HepG2 (cell line): ENCODE data around the gene SOX9. TPM values are rescaled to one million over a fixed set of nuclear protein-coding genes. Genes with fewer than 3 reads are reported as not detected.

Experiments
- ARID3A ChIP-seq: IDR thresholded peaks from 2 replicates; pipeline ENCODE4 v1.6.1; 2012; ENCODE audit warnings: low read depth, low read length, improper control_type of control experiment
- ATRX ChIP-seq: sonication (generic); formaldehyde crosslinking; IDR thresholded peaks from 2 replicates; pipeline ENCODE4 v1.4.0; 2020; ENCODE audit warnings: missing genetic modification reagents, borderline replicate concordance
- CHCHD3 ChIP-seq: sonication (generic); formaldehyde crosslinking; IDR thresholded peaks from 2 replicates; pipeline ENCODE4 v1.8.0; 2022; ENCODE audit warnings: mild to moderate bottlenecking, missing genetic modification reagents, moderate library complexity
- CREB1 ChIP-seq, 2 experiments: fragments of 450-650 bp in 1 of 2; IDR thresholded peaks; 2 replicates each; pipeline ENCODE4 v1.6.1; 2016 to 2017; ENCODE audit warnings: control low read depth in 1 of 2, mild to moderate bottlenecking in 1 of 2, missing compliant biosample characterization in 1 of 2, missing genetic modification characterization in 1 of 2
- EHMT2 ChIP-seq: fragments of 200-600 bp; sonication (generic); IDR thresholded peaks from 2 replicates; pipeline ENCODE4 v1.7.0; 2017; ENCODE audit warnings: antibody characterized with exemption, low read depth, low read length, borderline replicate concordance
- FOXP4 ChIP-seq: sonication (generic); formaldehyde crosslinking; IDR thresholded peaks from 2 replicates; pipeline ENCODE4 v1.4.0; 2020; ENCODE audit warnings: missing genetic modification reagents
- GABPB1 ChIP-seq: IDR thresholded peaks from 2 replicates; pipeline ENCODE4 v1.6.1; 2016; ENCODE audit warnings: mild to moderate bottlenecking, missing genetic modification reagents, moderate library complexity, missing compliant biosample characterization
- KDM6A ChIP-seq: IDR thresholded peaks from 2 replicates; pipeline ENCODE4 v1.6.1; 2016; ENCODE audit warnings: low read depth
- MED13 ChIP-seq: sonication (generic); formaldehyde crosslinking; IDR thresholded peaks from 2 replicates; pipeline ENCODE4 v1.5.0; 2020; ENCODE audit warnings: missing genetic modification reagents
- PBX2 ChIP-seq: IDR thresholded peaks from 2 replicates; pipeline ENCODE4 v1.6.1; 2016; ENCODE audit warnings: control low read depth
- PBX3 ChIP-seq: sonication (generic); formaldehyde crosslinking; IDR thresholded peaks from 2 replicates; pipeline ENCODE4 v1.8.1; 2023; ENCODE audit warnings: missing genetic modification reagents, inconsistent platforms, borderline replicate concordance
- RFXANK ChIP-seq: IDR thresholded peaks from 2 replicates; pipeline ENCODE4 v1.6.1; 2016
- RORA ChIP-seq: sonication (generic); formaldehyde crosslinking; IDR thresholded peaks from 2 replicates; pipeline ENCODE4 v1.5.0; 2020; ENCODE audit warnings: mild to moderate bottlenecking, missing genetic modification reagents, moderate library complexity
- SP140L ChIP-seq: sonication (generic); formaldehyde crosslinking; IDR thresholded peaks from 2 replicates; pipeline ENCODE4 v1.4.0; 2020; ENCODE audit warnings: missing genetic modification reagents, borderline replicate concordance
- SP5 ChIP-seq: IDR thresholded peaks from 2 replicates; pipeline ENCODE4 v1.6.1; 2016; ENCODE audit warnings: low read depth, borderline replicate concordance
- ZMAT5 ChIP-seq: sonication (generic); formaldehyde crosslinking; IDR thresholded peaks from 2 replicates; pipeline ENCODE4 v1.5.0; 2020; ENCODE audit warnings: mild to moderate bottlenecking, low read depth, missing genetic modification reagents, borderline replicate concordance
- ZNF317 ChIP-seq: sonication (generic); formaldehyde crosslinking; IDR thresholded peaks from 2 replicates; pipeline ENCODE4 v1.5.0; 2020; ENCODE audit warnings: mild to moderate bottlenecking, missing genetic modification reagents
- ZNF414 ChIP-seq: sonication (generic); formaldehyde crosslinking; IDR thresholded peaks from 2 replicates; pipeline ENCODE4 v1.5.0; 2020; ENCODE audit warnings: missing genetic modification reagents
- ZNF441 ChIP-seq: sonication (generic); formaldehyde crosslinking; IDR thresholded peaks from 2 replicates; pipeline ENCODE4 v1.7.0; 2021; ENCODE audit warnings: missing genetic modification reagents, borderline replicate concordance
- ZNF549 ChIP-seq: sonication (generic); formaldehyde crosslinking; IDR thresholded peaks from 2 replicates; pipeline ENCODE4 v1.5.0; 2020; ENCODE audit warnings: missing genetic modification reagents
- ZNF614 ChIP-seq: IDR thresholded peaks from 2 replicates; pipeline ENCODE4 v1.6.1; 2018; ENCODE audit warnings: missing biosample characterization, missing genetic modification reagents, inconsistent platforms, borderline replicate concordance
- polyA plus RNA-seq, 8 experiments: library from polyadenylated mRNA; depleted of rRNA in 3 of 8; stranded (reverse) in 7 of 8; unstranded in 1 of 8; fragments of >200 nt; fragmentation: Illumina TruSeq in 4 of 8; extraction: Trizol in 4 of 8; gene quantifications; 2 replicates each; pipeline versions ENCODE4 v1.2.1 to v1.2.3, GENCODE V29; 2011 to 2016; ENCODE audit warnings: low read depth in 4 of 8, missing spikeins in 1 of 8, mixed read lengths in 1 of 8; ENCODE audit not compliant: insufficient read depth in 1 of 8
- total RNA-seq, 5 experiments: library from RNA; depleted of rRNA; stranded (reverse); fragments of >200 nt; fragmentation: Illumina TruSeq; extraction: Trizol; gene quantifications; 2 replicates each; pipeline ENCODE4 v1.2.3, GENCODE V29; 2016; ENCODE audit warnings: low read depth in 1 of 5

SOX9 gene
- total and polyA plus RNA-seq, 2 of the 13 experiments (the other 11 are each of a cell fraction or from before 2014, with no cell fraction given): 16.1 to 27.6 TPM

GRCh38 chr17:72120642-72121163 lies at the start of gene SOX9 (continued):
- TF ChIP-seq PBX3: 0 out of 2 replicates have a peak, but pooled peaks have one; percentile 55
- no peak for TF ChIP-seq EHMT2
- TF ChIP-seq ZNF317 (CRISPR knock-in tag): no peak
- no peak for TF ChIP-seq ZNF414
- TF ChIP-seq SP140L: 0 out of 2 replicates have a peak, but pooled peaks have one; percentile 51
- no peak; the same call in 1 of the 2 replicates for TF ChIP-seq MED13 (CRISPR knock-in tag)
- TF ChIP-seq ZNF549 (CRISPR knock-in tag): no peak
- TF ChIP-seq ZNF614 (CRISPR knock-in tag): peak; percentile 18; the same call in 1 of the 2 replicates
- TF ChIP-seq PBX2 (CRISPR knock-in tag): peak; percentile 63
- no peak for TF ChIP-seq GABPB1 (CRISPR knock-in tag)
- peak; percentile 4; the same call in 1 of the 2 replicates for TF ChIP-seq FOXP4 (CRISPR knock-in tag)
- 0 out of 2 replicates have a peak, but pooled peaks have one; percentile 13 for TF ChIP-seq KDM6A (CRISPR knock-in tag)
- TF ChIP-seq ZNF441 (CRISPR knock-in tag): peak; percentile 70; the same call in 1 of the 2 replicates
- 0 out of 2 replicates have a peak, but pooled peaks have one; percentile 5 for TF ChIP-seq ARID3A
- no peak for TF ChIP-seq CREB1 (IDR thresholded peaks at IDR 0.05)
- TF ChIP-seq CREB1 (CRISPR knock-in tag; IDR thresholded peaks at IDR 0.05): peak; percentile 75
- TF ChIP-seq ZMAT5 (CRISPR knock-in tag): no peak
- no peak for TF ChIP-seq CHCHD3 (CRISPR knock-in tag)
- TF ChIP-seq RORA (CRISPR knock-in tag): no peak
- peak; percentile 80; the same call in 1 of the 2 replicates for TF ChIP-seq RFXANK (CRISPR knock-in tag)
- TF ChIP-seq SP5: peak; percentile 39; the same call in 1 of the 2 replicates
- TF ChIP-seq ATRX (CRISPR knock-in tag): no peak
